Measurements from ENCODE around the gene RFX2.
"Not testable (repeated sequence)": the region's sequence is repeated elsewhere in the genome, so short reads cannot be mapped to it uniquely, and the experiment has no call there.

Gene RFX2

DNA sequence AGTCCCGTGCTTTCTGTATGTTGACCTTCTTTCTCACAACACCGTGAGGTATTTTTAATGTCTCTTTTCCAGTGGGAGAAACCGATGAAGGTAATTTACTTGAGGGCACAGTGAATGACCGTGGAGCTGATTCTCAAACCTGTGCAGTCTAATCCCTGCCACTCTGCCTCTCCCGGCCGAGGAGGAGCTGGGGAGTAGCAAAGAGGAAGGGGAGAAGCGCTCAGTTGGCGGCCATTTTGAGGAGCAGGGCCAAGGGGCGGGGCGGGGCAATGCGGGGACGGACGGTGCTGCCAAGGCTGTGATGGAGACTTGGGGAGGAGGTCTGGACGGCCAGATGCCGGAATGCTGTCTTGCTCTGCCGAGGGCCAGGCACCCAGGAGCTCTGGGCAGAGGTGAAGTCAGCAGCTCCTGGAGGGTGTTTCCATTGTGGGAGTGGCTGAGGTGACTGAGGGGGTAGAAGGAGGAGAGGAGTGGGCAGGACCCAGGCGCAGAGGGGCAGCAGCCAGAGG is 120.0 kb downstream of the RFX2 start:
- TF ChIP-seq, protein P1, sequence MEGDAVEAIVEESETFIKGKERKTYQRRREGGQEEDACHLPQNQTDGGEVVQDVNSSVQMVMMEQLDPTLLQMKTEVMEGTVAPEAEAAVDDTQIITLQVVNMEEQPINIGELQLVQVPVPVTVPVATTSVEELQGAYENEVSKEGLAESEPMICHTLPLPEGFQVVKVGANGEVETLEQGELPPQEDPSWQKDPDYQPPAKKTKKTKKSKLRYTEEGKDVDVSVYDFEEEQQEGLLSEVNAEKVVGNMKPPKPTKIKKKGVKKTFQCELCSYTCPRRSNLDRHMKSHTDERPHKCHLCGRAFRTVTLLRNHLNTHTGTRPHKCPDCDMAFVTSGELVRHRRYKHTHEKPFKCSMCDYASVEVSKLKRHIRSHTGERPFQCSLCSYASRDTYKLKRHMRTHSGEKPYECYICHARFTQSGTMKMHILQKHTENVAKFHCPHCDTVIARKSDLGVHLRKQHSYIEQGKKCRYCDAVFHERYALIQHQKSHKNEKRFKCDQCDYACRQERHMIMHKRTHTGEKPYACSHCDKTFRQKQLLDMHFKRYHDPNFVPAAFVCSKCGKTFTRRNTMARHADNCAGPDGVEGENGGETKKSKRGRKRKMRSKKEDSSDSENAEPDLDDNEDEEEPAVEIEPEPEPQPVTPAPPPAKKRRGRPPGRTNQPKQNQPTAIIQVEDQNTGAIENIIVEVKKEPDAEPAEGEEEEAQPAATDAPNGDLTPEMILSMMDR (IDR thresholded peaks at IDR 0.05; ENCODE audit: control extremely low read depth, extremely low read depth, low read depth, missing control alignments), result no peak
- CTCF ChIA-PET, result interaction anchor here (1.9 to 5.3 kb wide), 7 partner anchors 10 to 186 kb away, joined by 4 to 70 read pairs (median 9); partner anchors contain the start of genes NRTN and RANBP3
- POLR2A ChIA-PET, result interaction anchor here (0.6 to 1.3 kb wide), 2 partner anchors 11 to 895 kb away, joined by 3 to 4 read pairs; no protein-coding TSS in a partner anchor
- DNase-seq (ENCODE audit: extremely low spot score), result no peak

- no peak for DNase-seq (ENCODE audit: extremely low spot score)
- TF ChIP-seq, protein P1 (IDR thresholded peaks at IDR 0.05; ENCODE audit: control extremely low read depth, extremely low read depth, low read depth, missing control alignments), result no peak
- ChIA-PET CTCF (interaction anchor here (1.4 to 5.3 kb wide), 9 partner anchors 11 to 185 kb away, joined by 4 to 70 read pairs (median 9); partner anchors contain the start of genes NRTN and RANBP3), POLR2A (interaction anchor here (1.3 kb wide), 1 partner anchor 10 kb away, joined by 3 read pairs; no protein-coding TSS in a partner anchor)
These were observed 120.8 kb downstream of the RFX2 start for GRCh38 chr19:5989388-5990074.

- ChIA-PET CTCF (interaction anchor here (1.3 to 5.3 kb wide), 11 partner anchors 11 to 185 kb away, joined by 3 to 70 read pairs (median 9); partner anchors contain the start of genes NRTN and RANBP3), POLR2A (no interaction called here)
- TF ChIP-seq, protein P1 (IDR thresholded peaks at IDR 0.05; ENCODE audit: control extremely low read depth, extremely low read depth, low read depth, missing control alignments), result no peak
- no peak for DNase-seq (ENCODE audit: extremely low spot score)
These were observed 121.5 kb downstream of the RFX2 start for GRCh38 chr19:5988517-5989387.

GRCh38 chr19:5987077-5987818 is 123.1 kb downstream of the RFX2 start:
- TF ChIP-seq, protein P1 (IDR thresholded peaks at IDR 0.05; ENCODE audit: control extremely low read depth, extremely low read depth, low read depth, missing control alignments), result peak; percentile 94
- CTCF ChIA-PET, result interaction anchor here (0.8 to 5.3 kb wide), 25 partner anchors 10 to 479 kb away, joined by 3 to 70 read pairs (median 4); partner anchors contain the start of gene RANBP3
- POLR2A ChIA-PET, result interaction anchor here (0.6 kb wide), 1 partner anchor 529 kb away, joined by 3 read pairs; no protein-coding TSS in a partner anchor
- peak; percentile 79 for DNase-seq (ENCODE audit: extremely low spot score)

GRCh38 chr19:5985837-5986236 is 124.5 kb downstream of the RFX2 start:
- CTCF ChIA-PET, result interaction anchor here (1.0 to 5.1 kb wide), 7 partner anchors 8 to 140 kb away, joined by 3 to 41 read pairs (median 14); partner anchors contain the start of gene RANBP3

DNA sequence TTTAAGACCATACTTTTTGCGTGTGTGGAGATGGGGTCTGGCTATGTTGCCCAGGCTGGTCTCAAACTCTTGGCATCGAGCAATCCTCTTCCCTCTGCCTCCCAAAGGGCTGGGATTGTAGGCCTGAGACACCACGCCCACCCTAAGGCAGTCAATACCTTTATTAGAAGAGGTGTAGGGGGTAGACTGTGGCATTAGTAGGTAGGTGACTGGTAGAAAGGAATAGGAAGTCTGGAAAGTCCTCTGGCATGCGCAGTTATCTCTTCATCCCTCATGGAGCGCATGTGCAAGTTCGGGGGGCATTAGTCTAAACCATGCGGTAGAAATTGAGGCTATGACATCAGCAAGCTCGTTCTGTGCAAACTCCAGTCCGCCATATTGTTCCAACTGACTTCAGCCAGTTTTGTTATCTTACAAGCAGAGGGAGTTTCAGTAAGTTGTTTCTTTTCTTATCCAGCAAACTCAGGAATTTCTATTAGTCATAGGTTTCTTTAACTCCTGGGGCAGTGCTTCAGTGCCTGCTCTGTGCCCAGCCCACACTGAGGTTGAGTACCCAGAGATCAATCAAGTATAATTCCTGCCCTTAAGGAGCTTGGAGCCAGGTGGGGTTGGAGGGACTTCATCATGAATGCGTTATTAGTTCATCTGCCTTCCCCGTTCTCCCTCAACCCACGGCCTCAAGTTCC is 125.1 kb downstream of the RFX2 start:
- POLR2A ChIA-PET, result no interaction called here
- TF ChIP-seq, protein P1 (IDR thresholded peaks at IDR 0.05; ENCODE audit: control extremely low read depth, extremely low read depth, low read depth, missing control alignments), result no peak
- CTCF ChIA-PET, result interaction anchor here (1.0 to 5.1 kb wide), 8 partner anchors 13 to 787 kb away, joined by 3 to 38 read pairs (median 9); partner anchors contain the start of gene VAV1
- DNase-seq (ENCODE audit: extremely low spot score), result no peak

More at GRCh38 chr19:5985837-5986236, 124.5 kb downstream of the RFX2 start:
- DNase-seq (ENCODE audit: extremely low spot score); POLR2A ChIA-PET: not testable (repeated sequence)

Measured in GM10248 (cell line).